HEK293 (cell line): Measurements from ENCODE around the gene CXCL1.

Experiments used
- KLF9 ChIP-seq: fragments of 450-650 bp; formaldehyde crosslinking; IDR thresholded peaks from 2 replicates; pipeline ENCODE4 v1.5.1; 2016; ENCODE audit warnings: missing biosample characterization, missing genetic modification characterization, low read depth
- SCRT2 ChIP-seq: fragments of 450-650 bp; formaldehyde crosslinking; IDR thresholded peaks from 2 replicates; pipeline ENCODE4 v1.5.1; 2016; ENCODE audit warnings: missing biosample characterization, missing genetic modification characterization
- TCF7L2 ChIP-seq: IDR thresholded peaks from 2 replicates; pipeline ENCODE4 v1.6.1; 2011; ENCODE audit warnings: low read depth, mild to moderate bottlenecking, inconsistent platforms, low read length, moderate library complexity, borderline replicate concordance
- TSHZ1 ChIP-seq: fragments of 450-650 bp; formaldehyde crosslinking; IDR thresholded peaks from 2 replicates; pipeline ENCODE4 v1.5.1; 2016; ENCODE audit warnings: missing biosample characterization, missing genetic modification characterization, borderline replicate concordance
- ZNF26 ChIP-seq: fragments of 450-650 bp; formaldehyde crosslinking; IDR thresholded peaks from 2 replicates; pipeline ENCODE4 v1.5.1; 2016; ENCODE audit warnings: missing biosample characterization, missing genetic modification characterization
- ZNF501 ChIP-seq: fragments of 450-650 bp; formaldehyde crosslinking; IDR thresholded peaks from 2 replicates; pipeline ENCODE4 v1.5.1; 2016; ENCODE audit warnings: missing biosample characterization, missing genetic modification characterization
- TF ChIP-seq, protein P1 (sequence below): fragments of 450-650 bp; formaldehyde crosslinking; optimal IDR thresholded peaks from 2 replicates; pipeline ENCODE3; 2016; ENCODE audit warnings: missing biosample characterization, mild to moderate bottlenecking, missing genetic modification characterization

DNA sequence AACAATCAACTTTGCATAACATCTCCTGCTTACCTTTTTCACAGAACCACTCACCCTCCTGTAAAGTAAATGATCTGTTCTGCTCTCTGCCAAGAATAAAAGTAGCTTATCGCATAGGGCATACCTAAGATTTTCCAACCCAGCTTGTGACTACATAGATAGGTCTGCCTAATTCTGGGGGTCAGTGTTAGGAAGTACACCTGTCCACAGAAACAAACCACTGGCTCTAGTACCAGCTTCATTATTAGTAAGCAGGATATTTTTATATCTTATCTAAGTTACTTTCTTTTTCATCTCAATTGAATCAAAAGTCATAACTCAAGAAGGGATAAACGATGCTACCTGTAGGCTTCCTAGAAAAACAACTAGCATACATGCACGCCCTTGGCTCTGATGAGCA, 23.8 kb downstream of the CXCL1 start:
- TF ChIP-seq KLF9 (no peak), TSHZ1 (no peak), SCRT2 (no peak), ZNF26 (tag by site-specific recombination) (no peak), TCF7L2 (no peak), ZNF501 (tag by site-specific recombination) (no peak)
- TF ChIP-seq, protein P1, sequence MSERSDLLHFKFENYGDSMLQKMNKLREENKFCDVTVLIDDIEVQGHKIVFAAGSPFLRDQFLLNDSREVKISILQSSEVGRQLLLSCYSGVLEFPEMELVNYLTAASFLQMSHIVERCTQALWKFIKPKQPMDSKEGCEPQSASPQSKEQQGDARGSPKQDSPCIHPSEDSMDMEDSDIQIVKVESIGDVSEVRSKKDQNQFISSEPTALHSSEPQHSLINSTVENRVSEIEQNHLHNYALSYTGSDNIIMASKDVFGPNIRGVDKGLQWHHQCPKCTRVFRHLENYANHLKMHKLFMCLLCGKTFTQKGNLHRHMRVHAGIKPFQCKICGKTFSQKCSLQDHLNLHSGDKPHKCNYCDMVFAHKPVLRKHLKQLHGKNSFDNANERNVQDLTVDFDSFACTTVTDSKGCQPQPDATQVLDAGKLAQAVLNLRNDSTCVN (tag by site-specific recombination) = no peak
